HS-27A (cell line): ENCODE results near the gene CARD14.
"Not testable (repeated sequence)": the region's sequence is repeated elsewhere in the genome, so short reads cannot be mapped to it uniquely, and the experiment has no call there.

Experiments used
- DNase-seq: peaks from one replicate; pipeline ENCODE4 v3.0.0-alpha.2; 2012; ENCODE audit warnings: low read depth, missing footprints

CARD14 gene

GRCh38 chr17:80151333-80151732, 18.5 kb upstream of the CARD14 start:
- no peak for DNase-seq

- no peak for DNase-seq
These were observed 17.6 kb upstream of the CARD14 start for GRCh38 chr17:80152081-80152702.

GRCh38 chr17:80153004-80153403, 16.8 kb upstream of the CARD14 start:
- DNase-seq, result no peak

DNA sequence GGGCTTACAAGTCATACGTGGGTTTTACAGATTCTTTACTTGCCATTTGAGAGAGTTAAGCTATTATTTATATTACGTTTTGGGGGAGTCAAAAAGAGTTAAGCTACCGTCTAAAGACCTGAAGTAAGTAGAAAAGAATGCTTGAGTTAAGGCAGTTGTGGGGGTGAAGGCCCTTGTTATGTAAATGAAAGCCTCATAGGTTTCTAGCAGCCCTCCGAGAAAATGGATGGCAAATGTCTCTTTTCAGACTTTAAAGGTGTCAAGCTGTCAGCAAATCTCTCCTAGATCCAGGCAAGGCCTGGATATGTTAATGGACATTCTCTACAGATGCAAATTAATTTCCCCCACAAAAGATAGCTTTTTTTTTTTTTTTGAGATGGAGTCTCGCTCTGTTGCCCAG, 15.7 kb upstream of the CARD14 start:
- no peak for DNase-seq

- not testable (repeated sequence) for DNase-seq
These were observed 14.2 kb upstream of the CARD14 start for GRCh38 chr17:80155600-80155999.

DNA sequence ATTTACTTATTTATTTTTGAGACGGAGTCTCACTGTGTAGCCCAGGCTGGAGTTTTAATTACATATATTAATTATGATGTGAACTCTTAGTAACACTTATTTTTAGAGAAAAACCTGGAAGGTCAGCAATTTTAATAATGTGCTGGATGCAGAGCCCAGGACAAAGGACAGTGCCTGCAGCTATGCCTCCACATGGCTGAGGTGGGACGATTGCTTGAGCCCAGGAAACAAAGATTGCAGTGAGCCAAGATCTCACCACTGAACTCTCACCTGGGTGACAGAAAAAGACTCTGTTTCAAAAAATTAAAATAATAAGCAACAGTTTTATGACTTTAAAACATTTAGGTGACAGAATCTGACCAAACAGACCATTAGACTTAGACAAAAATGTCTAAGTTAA, 11.0 kb upstream of the CARD14 start:
- no peak for DNase-seq

DNA sequence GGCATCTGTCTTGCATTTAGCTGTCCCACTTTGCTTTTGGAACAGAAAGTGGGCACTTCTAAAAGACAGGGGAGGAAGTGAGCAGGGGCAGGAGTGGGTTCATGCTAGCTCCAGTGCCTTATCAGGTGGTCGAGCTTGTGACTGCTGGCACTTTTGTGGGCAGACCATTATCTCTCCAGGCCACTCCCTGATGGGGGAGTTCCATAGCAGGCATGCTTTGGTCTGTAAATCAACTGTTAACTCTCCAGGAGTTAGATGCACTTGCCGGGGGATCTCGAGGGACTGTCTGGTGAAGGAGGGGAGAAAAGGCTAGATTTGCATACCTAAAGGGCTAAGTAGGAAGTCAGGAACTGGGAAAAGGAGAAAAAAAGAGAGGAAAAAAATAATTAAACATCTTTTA, 9.3 kb upstream of the CARD14 start:
- DNase-seq, result no peak

- no peak for DNase-seq
These were observed 6.5 kb upstream of the CARD14 start for GRCh38 chr17:80163336-80163735.

DNA sequence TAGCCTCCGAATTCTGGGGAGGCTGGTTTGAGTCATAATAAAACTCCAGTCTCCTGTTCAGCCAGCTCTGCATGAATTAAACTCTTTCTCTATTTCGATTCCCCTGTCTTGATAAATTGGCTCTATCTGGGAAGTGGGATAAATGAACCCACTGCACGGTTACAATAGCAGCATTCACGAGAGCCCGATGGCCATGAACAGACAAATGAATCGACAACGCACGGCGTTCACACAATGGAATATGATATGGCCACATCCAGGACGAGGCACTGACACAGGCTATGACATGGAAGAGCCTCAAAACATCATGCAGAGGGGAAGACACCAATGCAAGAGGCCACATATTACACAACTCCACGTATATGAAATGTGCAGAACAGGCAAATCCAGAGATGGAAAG, 5.6 kb upstream of the CARD14 start:
- no peak for DNase-seq

DNA sequence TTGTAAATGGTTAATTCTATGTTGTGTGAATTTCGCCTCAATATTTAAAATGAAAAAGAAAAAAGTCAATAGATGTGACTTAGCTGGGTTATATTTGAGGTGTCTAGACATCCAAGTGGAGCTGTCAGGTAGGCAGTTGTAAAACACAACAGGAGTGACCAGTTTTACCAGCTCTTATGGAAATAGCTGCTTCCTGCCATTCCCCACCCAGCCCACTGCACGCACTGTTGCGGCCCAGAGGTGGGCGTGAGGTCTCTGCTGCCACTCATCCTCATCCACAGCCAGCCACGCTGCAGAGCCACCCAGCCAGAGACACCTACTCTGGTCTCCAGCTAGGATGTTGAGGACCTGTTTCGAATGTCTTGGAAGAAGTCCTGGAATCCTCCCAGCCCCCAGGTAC, 3.4 kb upstream of the CARD14 start:
- DNase-seq, result no peak

- no peak for DNase-seq
These were observed 1.5 kb upstream of the CARD14 start for GRCh38 chr17:80168371-80168770.

- DNase-seq, result no peak
These were observed 723 bp upstream of the CARD14 start for GRCh38 chr17:80169107-80169506.

DNA sequence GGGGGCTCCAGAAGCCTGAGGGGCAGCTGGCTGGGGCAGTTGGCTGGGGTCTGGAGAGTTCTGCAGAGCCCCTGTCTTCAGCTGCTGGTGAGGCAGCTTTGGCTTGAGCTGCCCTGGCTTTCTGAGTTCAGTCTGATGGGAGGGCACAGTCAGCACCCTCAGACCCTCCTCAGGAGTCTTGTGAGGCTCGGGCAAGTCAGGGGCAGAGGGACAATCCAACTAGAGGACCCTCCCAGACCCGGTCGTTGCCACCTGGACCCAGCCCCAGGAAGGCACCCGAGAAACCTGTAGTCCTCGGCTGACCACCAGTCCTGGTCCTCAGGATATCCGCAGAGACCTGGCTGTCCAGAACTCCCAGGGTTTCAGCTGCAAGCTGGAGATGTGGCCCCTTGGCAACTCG, 1.9 kb downstream of the CARD14 start:
- no peak for DNase-seq

DNA sequence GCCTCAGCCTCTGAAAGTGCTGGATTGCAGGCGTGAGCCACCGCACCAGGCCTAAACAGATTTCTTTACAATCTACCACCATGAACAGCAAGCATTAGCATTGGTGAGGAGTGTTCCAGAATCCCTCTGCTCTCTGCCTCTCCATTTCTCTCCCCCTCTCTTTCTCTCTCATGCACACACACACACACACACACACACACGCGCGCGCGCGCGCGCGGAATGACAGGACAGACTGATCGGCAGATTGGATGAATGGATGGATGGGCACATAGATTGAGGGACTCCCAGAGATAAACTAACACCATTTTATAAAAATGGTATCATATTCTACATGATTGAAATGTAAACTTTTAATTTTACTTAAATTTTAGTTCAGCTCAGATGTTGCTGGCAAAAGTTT, 3.3 kb downstream of the CARD14 start:
- no peak for DNase-seq

DNA sequence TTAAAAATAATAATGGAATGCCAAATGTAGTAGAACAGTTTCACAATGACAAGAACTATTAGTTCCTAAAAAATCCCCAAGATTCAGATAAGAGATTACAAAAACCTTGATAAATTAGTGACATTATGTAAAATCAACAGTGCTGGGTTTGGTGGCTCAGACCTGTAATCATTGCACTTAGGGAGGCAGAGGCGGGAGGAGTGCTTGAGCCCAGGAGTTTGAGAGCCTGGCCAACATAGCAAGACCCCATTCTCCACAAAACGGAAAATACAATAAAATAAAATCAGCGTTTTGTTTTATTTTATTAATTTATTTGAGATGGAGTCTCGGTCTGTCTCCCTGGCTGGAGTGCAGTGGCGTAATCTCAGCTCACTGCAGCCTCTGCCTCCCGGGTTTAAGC, 4.1 kb downstream of the CARD14 start:
- no peak for DNase-seq

DNA sequence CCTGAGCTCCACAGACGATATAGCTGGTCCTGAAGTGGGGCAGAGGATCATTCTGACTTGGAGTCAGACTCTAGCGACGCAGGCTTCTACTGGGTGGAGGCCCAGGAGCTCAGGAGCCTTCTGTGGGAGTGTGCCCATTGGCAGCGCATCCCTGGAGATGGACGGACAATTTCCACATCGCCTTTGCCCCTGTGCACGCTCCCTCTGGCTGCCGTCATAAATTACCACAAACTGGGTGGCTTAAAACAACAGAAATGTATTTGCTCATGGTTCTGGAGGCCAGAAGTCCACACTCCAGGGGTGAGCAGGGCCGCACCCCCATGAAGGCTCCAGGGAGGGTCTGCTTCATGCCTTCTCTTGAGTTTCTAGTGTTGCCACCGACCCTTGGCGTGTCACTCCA, 6.9 kb downstream of the CARD14 start:
- no peak for DNase-seq

DNA sequence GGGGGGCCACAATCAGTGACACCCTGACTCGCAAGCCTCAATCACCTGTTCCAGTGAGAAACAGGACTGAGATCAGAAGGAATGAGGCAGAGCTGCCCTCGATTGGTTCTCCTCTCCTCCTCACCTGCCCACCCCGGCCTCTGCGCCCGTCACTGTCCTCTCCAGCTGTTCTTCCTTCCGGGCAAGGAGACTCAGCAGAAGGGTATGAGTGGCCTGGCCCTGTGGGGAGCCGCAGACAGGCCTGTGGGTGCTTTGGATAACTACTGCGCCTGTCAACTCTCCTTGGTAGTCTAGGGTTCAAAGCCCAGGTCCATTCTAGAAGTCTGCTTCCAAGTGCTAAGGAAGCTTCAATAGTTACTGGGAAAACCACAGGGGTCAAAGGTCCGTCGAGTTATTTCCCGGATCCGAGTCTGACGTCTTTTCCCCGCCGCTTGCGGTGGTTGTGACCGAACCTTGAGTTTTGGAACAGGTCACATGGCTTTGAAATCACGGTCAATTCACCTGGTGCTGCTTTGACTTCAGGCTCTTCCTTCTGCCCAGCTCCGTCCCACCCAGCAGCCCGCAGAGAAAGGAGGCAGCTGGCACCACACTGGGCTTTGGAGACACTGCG, 8.3 kb downstream of the CARD14 start:
- no peak for DNase-seq

DNA sequence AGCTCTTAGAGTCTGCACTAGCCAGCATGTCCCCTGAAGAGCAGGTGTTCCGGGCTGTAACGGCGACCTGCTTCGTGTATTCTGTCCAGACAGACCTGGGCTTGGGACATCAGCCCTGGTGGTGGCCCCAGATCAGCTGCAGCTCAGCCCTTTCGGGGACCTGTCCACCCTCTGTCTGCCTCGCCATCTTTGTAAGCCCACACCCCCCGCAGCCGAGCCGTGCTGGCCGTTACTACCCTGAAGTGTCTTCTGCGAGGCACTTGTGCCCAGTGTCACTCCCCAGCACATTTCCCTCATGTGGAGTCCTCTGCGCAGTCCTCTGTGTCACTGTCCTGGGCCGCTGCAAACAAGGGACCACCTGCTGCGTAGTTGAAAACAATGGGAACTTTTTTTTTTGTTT, 10.4 kb downstream of the CARD14 start:
- DNase-seq, result no peak

DNA sequence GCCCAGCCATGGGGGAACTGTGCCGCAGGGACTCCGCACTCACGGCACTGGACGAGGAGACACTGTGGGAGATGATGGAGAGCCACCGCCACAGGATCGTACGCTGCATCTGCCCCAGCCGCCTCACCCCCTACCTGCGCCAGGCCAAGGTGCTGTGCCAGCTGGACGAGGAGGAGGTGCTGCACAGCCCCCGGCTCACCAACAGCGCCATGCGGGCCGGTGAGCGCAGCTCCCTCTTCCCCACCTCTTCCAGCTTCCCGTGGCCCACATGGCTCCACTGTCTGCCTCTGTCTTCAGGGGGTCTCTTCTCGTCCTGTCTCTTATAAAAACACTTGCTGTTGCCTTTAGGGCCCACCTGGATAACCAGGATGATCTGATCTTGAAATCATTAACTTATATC, 11.6 kb downstream of the CARD14 start:
- no peak for DNase-seq

DNA sequence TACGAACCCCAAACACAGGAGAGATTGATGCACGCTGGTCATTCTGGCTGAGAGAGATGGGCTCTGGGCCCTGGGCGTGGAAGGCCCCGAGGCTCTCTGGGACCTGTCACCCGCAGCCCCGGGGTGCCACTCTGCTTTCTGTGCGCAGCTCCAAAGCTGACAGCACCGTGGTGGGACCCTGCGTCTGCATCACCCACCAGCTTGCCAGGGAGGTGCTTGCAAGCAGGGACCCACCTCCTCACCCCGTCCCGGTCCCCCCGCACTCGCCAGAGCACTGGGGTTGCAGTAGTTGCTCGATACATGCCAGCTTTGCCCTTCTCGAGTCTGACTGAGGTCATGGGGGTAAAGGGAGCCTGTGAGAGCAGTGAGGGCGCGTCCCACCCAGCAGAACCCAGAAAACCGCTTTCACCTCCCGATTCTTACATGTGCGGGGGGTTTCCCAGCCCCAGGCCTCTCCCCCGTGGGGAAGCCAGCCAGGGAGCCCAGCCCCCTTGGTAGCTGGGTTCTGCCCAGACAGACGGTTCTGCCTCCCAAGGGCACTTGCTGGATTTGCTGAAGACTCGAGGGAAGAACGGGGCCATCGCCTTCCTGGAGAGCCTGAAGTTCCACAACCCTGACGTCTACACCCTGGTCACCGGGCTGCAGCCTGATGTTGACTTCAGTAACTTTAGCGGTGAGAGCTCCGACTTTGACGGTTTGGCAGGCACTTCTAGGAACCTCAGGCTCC, 12.5 kb downstream of the CARD14 start:
- no peak for DNase-seq

- no peak for DNase-seq
These were observed 13.0 kb downstream of the CARD14 start for GRCh38 chr17:80182845-80183223.

DNA sequence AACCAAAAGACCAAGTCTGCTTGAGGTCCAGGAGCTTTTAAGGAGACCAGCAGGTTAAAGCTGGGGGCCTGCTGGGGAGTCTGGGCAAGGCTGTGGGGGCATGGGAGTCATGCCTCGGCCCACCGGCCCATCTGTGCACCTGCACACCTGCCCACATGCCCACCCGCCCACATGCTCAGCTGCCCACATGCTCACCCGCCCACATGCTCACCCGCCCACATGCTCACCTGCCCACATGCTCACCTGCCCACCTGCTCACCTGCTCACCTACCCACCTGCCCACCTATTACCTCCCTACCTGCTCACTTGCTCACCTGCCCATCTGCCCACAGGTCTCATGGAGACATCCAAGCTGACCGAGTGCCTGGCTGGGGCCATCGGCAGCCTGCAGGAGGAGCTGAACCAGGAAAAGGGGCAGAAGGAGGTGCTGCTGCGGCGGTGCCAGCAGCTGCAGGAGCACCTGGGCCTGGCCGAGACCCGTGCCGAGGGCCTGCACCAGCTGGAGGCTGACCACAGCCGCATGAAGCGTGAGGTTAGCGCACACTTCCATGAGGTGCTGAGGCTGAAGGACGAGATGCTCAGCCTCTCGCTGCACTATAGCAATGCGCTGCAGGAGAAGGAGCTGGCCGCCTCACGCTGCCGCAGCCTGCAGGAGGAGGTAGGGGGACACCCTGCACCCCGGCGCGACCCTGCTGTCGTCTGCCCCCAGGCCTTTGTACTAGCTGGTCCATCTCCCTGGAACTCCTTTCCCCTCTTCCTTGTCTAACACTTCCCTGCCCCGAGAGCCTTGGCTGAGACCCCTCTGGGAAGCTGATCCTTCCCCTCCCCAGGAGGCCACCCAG, 14.0 kb downstream of the CARD14 start:
- no peak for DNase-seq

DNA sequence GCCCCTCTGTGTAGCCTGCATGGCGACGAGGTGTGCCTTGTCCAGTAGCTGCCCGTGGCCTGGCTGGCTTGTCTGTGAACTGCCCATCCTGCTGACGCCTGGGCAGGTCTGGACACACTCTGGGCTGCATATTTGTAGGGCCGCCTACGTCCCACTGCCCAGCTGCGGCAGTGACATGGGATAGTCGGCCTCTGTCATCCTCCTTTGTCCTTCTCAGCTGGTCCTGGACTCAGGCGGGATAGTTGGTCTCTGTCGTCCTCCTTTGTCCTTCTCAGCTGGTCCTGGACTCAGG, 14.5 kb downstream of the CARD14 start:
- no peak for DNase-seq
